H1 (cell line): ENCODE measurements around the gene FRRS1. TPM values are rescaled to one million over a fixed set of nuclear protein-coding genes. Genes with fewer than 3 reads are reported as not detected.

Experiments
- CTCF ChIA-PET: fragments of 300-600 bp; sonication (Branson Sonifier 250); formaldehyde crosslinking; loops from one replicate; lab custom pipeline; 2021; ENCODE audit not compliant: partially characterized antibody; lab: Charles Lee
- POLR2A ChIA-PET: fragments of 300-600 bp; sonication (Branson Sonifier 250); formaldehyde crosslinking; loops from one replicate; lab custom pipeline; 2021; ENCODE audit warnings: inconsistent platforms; ENCODE audit not compliant: partially characterized antibody; lab: Charles Lee
- DNase-seq, 2 experiments: peaks; one replicate each; pipeline versions ENCODE4 v3.0.0 to v3.0.0-alpha.2; 2010 to 2022; ENCODE audit warnings: low spot score in 2 of 2, low read depth in 1 of 2, mixed read lengths in 1 of 2
- FAIRE-seq: peaks from 2 replicates; lab custom pipeline; 2011; peaks lifted over from hg19 to GRCh38; lab: Jason Lieb, UNC
- H2AFZ ChIP-seq: 2 replicates; pipeline ENCODE4 v1.8.1; 2012; ENCODE audit warnings: low read length, inconsistent platforms
- H2AK5ac ChIP-seq: 2 replicates; pipeline ENCODE4 v1.6.1; 2013; ENCODE audit warnings: low read depth, low read length
- H2BK120ac ChIP-seq: replicated peaks from 2 replicates; pipeline ENCODE3; 2013; ENCODE audit warnings: low read depth, low read length, inconsistent platforms
- H2BK12ac ChIP-seq: 2 replicates; pipeline ENCODE4 v1.6.1; 2013; ENCODE audit warnings: low read depth, low read length
- H2BK15ac ChIP-seq: 2 replicates; pipeline ENCODE4 v1.6.1; 2013; ENCODE audit warnings: low read length
- H2BK20ac ChIP-seq: 2 replicates; pipeline ENCODE4 v1.6.1; 2013; ENCODE audit warnings: low read length
- H2BK5ac ChIP-seq: 2 replicates; pipeline ENCODE4 v1.6.1; 2013; ENCODE audit warnings: low read depth, low read length
- H3K14ac ChIP-seq: 2 replicates; pipeline ENCODE4 v1.6.1; 2013; ENCODE audit warnings: inconsistent platforms; ENCODE audit not compliant: insufficient read length
- H3K18ac ChIP-seq: 2 replicates; pipeline ENCODE4 v1.6.1; 2013; ENCODE audit warnings: low read length; ENCODE audit errors: extremely low read depth
- H3K23ac ChIP-seq: 2 replicates; pipeline ENCODE4 v1.6.1; 2013; ENCODE audit warnings: inconsistent platforms; ENCODE audit not compliant: insufficient read length
- H3K23me2 ChIP-seq: 2 replicates; pipeline ENCODE4 v1.6.1; 2013; ENCODE audit warnings: low read depth, low read length
- H3K27ac ChIP-seq: 2 replicates; pipeline ENCODE4 v1.6.1; 2011; ENCODE audit warnings: low read depth, low read length, inconsistent platforms
- H3K27me3 ChIP-seq, 4 experiments: replicated peaks in 1 of 4; 1 replicate in 1 of 4; 2 replicates in 3 of 4; pipeline versions ENCODE4 v1.6.1 to v1.8.1; 2011 to 2013; ENCODE audit warnings: low read length in 3 of 4, mild to moderate bottlenecking in 3 of 4, inconsistent platforms in 2 of 4, mixed read lengths in 2 of 4, moderate library complexity in 1 of 4; ENCODE audit not compliant: control insufficient read depth in 3 of 4, insufficient read depth in 3 of 4; ENCODE audit errors: extremely low read depth in 1 of 4
- H3K36me3 ChIP-seq, 4 experiments: 2 replicates each; pipeline versions ENCODE4 v1.6.1 to v1.8.1; 2011 to 2013; ENCODE audit warnings: mild to moderate bottlenecking in 4 of 4, low read length in 3 of 4, moderate library complexity in 2 of 4, control low read depth in 1 of 4, inconsistent platforms in 1 of 4; ENCODE audit not compliant: insufficient read depth in 4 of 4, control insufficient read depth in 2 of 4
- H3K4ac ChIP-seq: replicated peaks from 2 replicates; pipeline ENCODE3; 2013; ENCODE audit warnings: low read length, low read depth, mixed read lengths, inconsistent platforms; ENCODE audit not compliant: insufficient read length
- H3K4me1 ChIP-seq, 4 experiments: replicated peaks in 1 of 4; 1 replicate in 1 of 4; 2 replicates in 3 of 4; pipeline versions ENCODE4 v1.6.1 to v1.8.1; 2011 to 2013; ENCODE audit warnings: low read length in 3 of 4, inconsistent platforms in 2 of 4, mixed read lengths in 1 of 4; ENCODE audit not compliant: insufficient read depth in 4 of 4, control insufficient read depth in 3 of 4
- H3K4me2 ChIP-seq, 2 experiments: 2 replicates each; pipeline versions ENCODE4 v1.6.1 to v1.8.1; 2011 to 2013; ENCODE audit warnings: low read depth in 2 of 2, low read length in 2 of 2, control low read depth in 1 of 2, inconsistent platforms in 1 of 2, mild to moderate bottlenecking in 1 of 2; ENCODE audit not compliant: insufficient read depth in 1 of 2
- H3K4me3 ChIP-seq, 4 experiments: fragments of 200-600, 300-600 bp in 1 of 4; sonication (generic), shearing (Covaris generic), sonication (Bioruptor Twin) in 1 of 4; 2 replicates each; pipeline versions ENCODE4 v1.5.1 to v1.8.1; 2011 to 2016; ENCODE audit warnings: low read length in 4 of 4, low read depth in 3 of 4, control low read depth in 2 of 4, inconsistent platforms in 2 of 4, mild to moderate bottlenecking in 2 of 4, mixed read lengths in 1 of 4, moderate library complexity in 1 of 4; ENCODE audit not compliant: insufficient read depth in 2 of 4; ENCODE audit errors: extremely low read depth in 1 of 4
- H3K56ac ChIP-seq: replicated peaks from 2 replicates; pipeline ENCODE3; 2013; ENCODE audit warnings: low read depth, mild to moderate bottlenecking, mixed read lengths, low read length, inconsistent platforms; ENCODE audit not compliant: insufficient read length
- H3K79me1 ChIP-seq: 2 replicates; pipeline ENCODE4 v1.6.1; 2013; ENCODE audit warnings: low read depth, low read length, control low read depth
- H3K79me2 ChIP-seq, 2 experiments: 2 replicates each; pipeline versions ENCODE4 v1.6.1 to v1.8.1; 2012 to 2013; ENCODE audit warnings: low read length in 2 of 2, mild to moderate bottlenecking in 2 of 2, inconsistent platforms in 1 of 2; ENCODE audit not compliant: insufficient read depth in 2 of 2, control insufficient read depth in 1 of 2
- H3K9ac ChIP-seq, 4 experiments: replicated peaks in 1 of 4; 1 replicate in 1 of 4; 2 replicates in 3 of 4; pipeline versions ENCODE4 v1.6.1 to v1.8.1; 2011 to 2013; ENCODE audit warnings: low read depth in 3 of 4, low read length in 3 of 4, control low read depth in 2 of 4, mild to moderate bottlenecking in 2 of 4, moderate library complexity in 2 of 4, inconsistent platforms in 1 of 4; ENCODE audit errors: extremely low read depth in 1 of 4
- H3K9me3 ChIP-seq, 2 experiments: 2 replicates each; pipeline versions ENCODE4 v1.6.1 to v1.8.1; 2012 to 2013; ENCODE audit warnings: mild to moderate bottlenecking in 2 of 2, moderate library complexity in 2 of 2, control low read depth in 1 of 2, inconsistent platforms in 1 of 2, low read depth in 1 of 2, low read length in 1 of 2, mixed read lengths in 1 of 2; ENCODE audit not compliant: insufficient read depth in 2 of 2
- H4K20me1 ChIP-seq, 2 experiments: replicated peaks in 1 of 2; 2 replicates each; pipeline versions ENCODE3 to v1.8.1; 2011 to 2013; ENCODE audit warnings: inconsistent platforms in 2 of 2, low read length in 2 of 2, mild to moderate bottlenecking in 1 of 2; ENCODE audit not compliant: insufficient read depth in 2 of 2, control insufficient read depth in 1 of 2
- H4K5ac ChIP-seq: 2 replicates; pipeline ENCODE4 v1.6.1; 2013; ENCODE audit warnings: low read length, low read depth, mixed read lengths, inconsistent platforms; ENCODE audit not compliant: insufficient read length
- H4K8ac ChIP-seq: 2 replicates; pipeline ENCODE4 v1.8.0; 2013; ENCODE audit warnings: mild to moderate bottlenecking, moderate library complexity, low read length, inconsistent platforms; ENCODE audit not compliant: insufficient read depth; ENCODE audit errors: extremely low read depth
- H4K91ac ChIP-seq: replicated peaks from 2 replicates; pipeline ENCODE3; 2013; ENCODE audit warnings: low read length, mixed read lengths, inconsistent platforms; ENCODE audit not compliant: insufficient read length
- CEBPB ChIP-seq: IDR thresholded peaks from 2 replicates; pipeline ENCODE4 v1.6.1; 2012; ENCODE audit warnings: low read depth, low read length
- EZH2 ChIP-seq: fragments of 200-600 bp; sonication (generic); IDR thresholded peaks from 2 replicates; pipeline ENCODE4 v1.7.1; 2012; ENCODE audit warnings: low read depth, mild to moderate bottlenecking, moderate library complexity, low read length, inconsistent platforms; ENCODE audit not compliant: severe bottlenecking
- RAD21 ChIP-seq, 2 experiments: IDR thresholded peaks in 1 of 2; conservative IDR thresholded peaks in 1 of 2; 2 replicates each; pipeline ENCODE4 v1.6.1; 2011; ENCODE audit warnings: low read depth in 2 of 2, low read length in 2 of 2, improper control_type of control experiment in 1 of 2, inconsistent platforms in 1 of 2, mild to moderate bottlenecking in 1 of 2, moderate library complexity in 1 of 2
- RBBP5 ChIP-seq: IDR thresholded peaks from 2 replicates; pipeline ENCODE4 v1.7.1; 2012; ENCODE audit warnings: low read depth, mild to moderate bottlenecking, inconsistent platforms, low read length, moderate library complexity, borderline replicate concordance
- RNF2 ChIP-seq: fragments of 200-900, 300-1000 bp; sonication (generic); IDR thresholded peaks from 2 replicates; pipeline ENCODE4 v1.7.1; 2016; ENCODE audit warnings: borderline replicate concordance, low read depth, mild to moderate bottlenecking, antibody characterized with exemption, low read length; ENCODE audit not compliant: poor library complexity, severe bottlenecking; ENCODE audit errors: missing control alignments
- SUZ12 ChIP-seq: fragments of 200-600 bp; sonication (generic); IDR thresholded peaks from 2 replicates; pipeline ENCODE4 v1.6.1; 2012; ENCODE audit warnings: mild to moderate bottlenecking, inconsistent platforms, low read length, moderate library complexity, mixed read lengths
- TAF7 ChIP-seq: optimal IDR thresholded peaks from 2 replicates; pipeline ENCODE3; 2011; ENCODE audit warnings: low read depth, mild to moderate bottlenecking, inconsistent platforms, low read length, moderate library complexity, borderline replicate concordance
- whole genome bisulfite sequencing, 2 experiments: shearing (Covaris generic) in 1 of 2; methylation state at CpG; one replicate each; pipeline versions ENCODE4 v1.1.6 to v1.1.7; 2013 to 2015; ENCODE audit warnings: low lambda C conversion rate in 2 of 2, mixed read lengths in 2 of 2, inconsistent platforms in 1 of 2, low coverage in 1 of 2, missing lambda C conversion rate in 1 of 2; ENCODE audit not compliant: insufficient replicate concordance in 2 of 2, insufficient coverage in 1 of 2, insufficient read length in 1 of 2; ENCODE audit errors: extremely low coverage in 1 of 2, missing lambda C conversion rate in 1 of 2; 5-methylcytosine and 5-hydroxymethylcytosine counted together
- polyA plus RNA-seq, 7 experiments: library from polyadenylated mRNA; depleted of rRNA in 3 of 7; stranded (reverse) in 5 of 7; unstranded in 2 of 7; fragments of >200 nt in 5 of 7; fragments of 200-250 nt in 2 of 7; gene quantifications; 1 replicate in 5 of 7; 2 replicates in 1 of 7; 4 replicates in 1 of 7; pipeline versions ENCODE4 v1.2.1 to v1.2.3, GENCODE V29; 2011 to 2013; ENCODE audit warnings: missing spikeins in 2 of 7, mixed read lengths in 2 of 7
- total RNA-seq: library from RNA; stranded (reverse); fragmentation: NEBNext Ultra II Directional; extraction: Animal tissue kit (Norgen Biotek cat#: 25700); gene quantifications from 2 replicates; pipeline ENCODE4 v1.2.1, GENCODE V29; 2021
- TF ChIP-seq, protein P1 (sequence below): IDR thresholded peaks from 2 replicates; pipeline ENCODE4 v1.6.1; 2011; ENCODE audit warnings: low read length, improper control_type of control experiment
- TF ChIP-seq, protein P2 (sequence below): IDR thresholded peaks from 2 replicates; pipeline ENCODE4 v1.6.1; 2011; ENCODE audit warnings: low read depth, mild to moderate bottlenecking, low read length; ENCODE audit not compliant: insufficient read depth

Gene FRRS1
- total and polyA plus RNA-seq, 2 of the 8 experiments (the other 6 are each of a cell fraction or from before 2014, with no cell fraction given): 3.5 to 6.5 TPM

DNA sequence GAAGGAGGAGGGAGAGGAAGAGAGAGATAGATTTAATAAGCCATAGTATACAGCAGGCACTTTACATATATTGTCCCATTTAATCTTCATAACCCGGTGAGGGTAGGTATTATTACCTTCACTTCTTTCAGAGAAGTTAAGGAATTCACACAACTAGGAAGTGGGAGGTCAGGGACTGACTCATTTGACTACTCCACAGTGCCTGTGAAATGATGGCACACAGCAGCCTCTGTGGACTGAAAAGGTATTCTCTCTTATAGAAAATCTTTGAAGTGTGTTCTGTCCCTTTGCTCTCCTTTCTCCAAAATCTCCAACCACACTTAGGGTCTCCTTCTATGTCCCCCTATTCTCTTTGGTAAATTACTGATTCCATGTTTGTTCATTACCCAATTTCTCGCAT, 96.6 kb downstream of the FRRS1 start:
- WGBS, 2 experiments: 90% methylated on average over 2 of the region's 2 CpGs; no CpG with 5 or more reads in 1 of the 2 experiments
- ChIA-PET POLR2A (no interaction called here), CTCF (interaction anchor here (2.6 kb wide), 1 partner anchor 15 kb away, joined by 9 read pairs; no protein-coding TSS in a partner anchor)

More for the DNA sequence above, 96.6 kb downstream of the FRRS1 start:
- Histone ChIP-seq H4K20me1 (no peaks in the 10 kb centered on the region), H4K91ac (no peak overlapping the region), H3K23me2 (no peaks in the 10 kb centered on the region), H3K79me1 (no peaks in the 10 kb centered on the region), H3K36me3 (no peaks in the 10 kb centered on the region), H3K4me3 (no peak overlapping the region), H2BK15ac (no peak overlapping the region), H3K4me2 (no peak overlapping the region), H3K23ac (no peak overlapping the region), H4K8ac (no peak overlapping the region), H3K14ac (no peak overlapping the region), H2BK20ac (no peak overlapping the region), H3K18ac (no peak overlapping the region), H3K4ac (no peak overlapping the region), H3K56ac (no peak overlapping the region), H2BK12ac (no peak overlapping the region), H2AK5ac (no peak overlapping the region), H3K4me1 (no peaks in the 10 kb centered on the region), H3K9ac (no peak overlapping the region)
- TF ChIP-seq, protein P1, sequence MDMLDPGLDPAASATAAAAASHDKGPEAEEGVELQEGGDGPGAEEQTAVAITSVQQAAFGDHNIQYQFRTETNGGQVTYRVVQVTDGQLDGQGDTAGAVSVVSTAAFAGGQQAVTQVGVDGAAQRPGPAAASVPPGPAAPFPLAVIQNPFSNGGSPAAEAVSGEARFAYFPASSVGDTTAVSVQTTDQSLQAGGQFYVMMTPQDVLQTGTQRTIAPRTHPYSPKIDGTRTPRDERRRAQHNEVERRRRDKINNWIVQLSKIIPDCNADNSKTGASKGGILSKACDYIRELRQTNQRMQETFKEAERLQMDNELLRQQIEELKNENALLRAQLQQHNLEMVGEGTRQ: no peak
- TF ChIP-seq RAD21 (IDR thresholded peaks at IDR 0.05 in 1 of 2, conservative IDR thresholded peaks at IDR 0.05 in 1 of 2; ENCODE audit: low read depth in 2 of 2, low read length in 2 of 2): no peak
- TF ChIP-seq EZH2: no peak
- TF ChIP-seq, protein P2, sequence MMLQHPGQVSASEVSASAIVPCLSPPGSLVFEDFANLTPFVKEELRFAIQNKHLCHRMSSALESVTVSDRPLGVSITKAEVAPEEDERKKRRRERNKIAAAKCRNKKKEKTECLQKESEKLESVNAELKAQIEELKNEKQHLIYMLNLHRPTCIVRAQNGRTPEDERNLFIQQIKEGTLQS: no peak
- no peak for TF ChIP-seq RNF2
- TF ChIP-seq CEBPB: no peak
- no peak for TF ChIP-seq RBBP5
- TF ChIP-seq SUZ12: no peak
- no peak for TF ChIP-seq TAF7
- TF ChIP-seq, all 59 proteins: peak for 0
- no peak overlapping the region for H3K27ac ChIP-seq
- no peak overlapping the region for H2BK120ac ChIP-seq
- no peak for DNase-seq
- no peak overlapping the region for H2BK5ac ChIP-seq
- H2AFZ ChIP-seq: no peak overlapping the region
- no peaks in the 10 kb centered on the region for H3K79me2 ChIP-seq
- FAIRE-seq: no peak
- H3K9me3 ChIP-seq: no peaks in the 10 kb centered on the region
- H4K5ac ChIP-seq: no peak overlapping the region
- H3K27me3 ChIP-seq: peaks cover 0 to 1% (median 0%) of the 10 kb centered on the region in 4 experiments; a peak in 1 of 7 replicates
